Medulla oblongata (tissue), 1 donor: ENCODE data around the gene TSPAN7.

Source experiments
- DNase-seq: peaks from one replicate; pipeline ENCODE4 v3.0.0-alpha.2; 2015; ENCODE audit errors: extremely low spot score

TSPAN7 gene

GRCh38 chrX:38561126-38561868 lies at the start of gene TSPAN7:
Gene TSPAN7 (plus strand): TSS chrX:38561542. CDS start chrX:38561547, 5 bp downstream.
- DNase-seq, result peak; percentile 69

- DNase-seq, result no peak
These were observed 48.1 kb upstream of the TSPAN7 start for GRCh38 chrX:38513112-38513742.

- DNase-seq, result no peak
These were observed 47.1 kb upstream of the TSPAN7 start for GRCh38 chrX:38514016-38514854.

GRCh38 chrX:38515291-38515690 lies 46.1 kb upstream of the TSPAN7 start:
- no peak for DNase-seq

- no peak for DNase-seq
These were observed 45.1 kb upstream of the TSPAN7 start for GRCh38 chrX:38516196-38516774.

GRCh38 chrX:38519651-38520050 lies 41.7 kb upstream of the TSPAN7 start:
- DNase-seq, result no peak

GRCh38 chrX:38538134-38538533 lies 23.2 kb upstream of the TSPAN7 start:
- no peak for DNase-seq

- DNase-seq, result no peak
These were observed 21.6 kb upstream of the TSPAN7 start for GRCh38 chrX:38539748-38540147.

- DNase-seq, result no peak
These were observed 12.8 kb upstream of the TSPAN7 start for GRCh38 chrX:38548508-38548907.

- no peak for DNase-seq
These were observed 8.6 kb upstream of the TSPAN7 start for GRCh38 chrX:38552721-38553120.

- DNase-seq, result no peak
These were observed 2.7 kb upstream of the TSPAN7 start for GRCh38 chrX:38558686-38559085.

GRCh38 chrX:38560776-38561125 lies 591 bp upstream of the TSPAN7 start:
- DNase-seq, result no peak

- DNase-seq, result peak; percentile 50
These were observed 793 bp downstream of the TSPAN7 start for GRCh38 chrX:38561951-38562719.

GRCh38 chrX:38563030-38563429 lies 1.7 kb downstream of the TSPAN7 start:
- peak; percentile 2 for DNase-seq

- DNase-seq, result no peak
These were observed 9.1 kb downstream of the TSPAN7 start for GRCh38 chrX:38570396-38570795.

- no peak for DNase-seq
These were observed 9.7 kb downstream of the TSPAN7 start for GRCh38 chrX:38571058-38571457.

GRCh38 chrX:38574858-38575257 lies 13.5 kb downstream of the TSPAN7 start:
- DNase-seq, result no peak

- DNase-seq, result no peak
These were observed 14.5 kb downstream of the TSPAN7 start for GRCh38 chrX:38575888-38576287.

GRCh38 chrX:38577738-38578137 lies 16.4 kb downstream of the TSPAN7 start:
- no peak for DNase-seq

GRCh38 chrX:38578167-38578566 lies 16.8 kb downstream of the TSPAN7 start:
- DNase-seq, result no peak

- DNase-seq, result no peak
These were observed 21.8 kb downstream of the TSPAN7 start for GRCh38 chrX:38583181-38583580.
